ENCODE measurements around the gene SERPINB4. TPM values are rescaled to one million over a fixed set of nuclear protein-coding genes. Genes with fewer than 3 reads are reported as not detected.

SERPINB4 gene
- 0.55 TPM in 1 of 2 replicates, not detected in the other for polyA plus RNA-seq

DNA sequence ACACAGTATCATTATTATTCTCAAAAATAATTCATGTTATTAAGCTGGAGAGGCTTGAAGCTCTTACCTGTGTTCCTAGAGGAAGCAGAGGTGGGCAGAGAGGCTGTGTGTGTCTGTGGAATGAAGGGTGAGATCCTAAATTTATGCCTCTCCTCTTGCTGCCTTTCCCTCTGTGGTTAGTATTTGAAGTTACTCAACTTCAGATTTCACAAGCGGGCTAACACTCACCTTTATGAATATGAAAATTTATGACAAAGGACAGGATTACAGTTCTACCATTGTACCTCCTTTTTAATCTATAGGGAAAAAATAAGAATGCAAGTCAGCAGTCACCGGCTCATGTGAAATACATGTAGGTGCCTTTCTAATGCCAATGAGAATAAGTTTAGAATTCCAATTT, at the start of gene SERPINB4:
TSS of gene SERPINB4 (minus strand) at position 115 of the 400 bp plus-strand sequence. CDS start 679 bp downstream, outside the sequence.

DNA sequence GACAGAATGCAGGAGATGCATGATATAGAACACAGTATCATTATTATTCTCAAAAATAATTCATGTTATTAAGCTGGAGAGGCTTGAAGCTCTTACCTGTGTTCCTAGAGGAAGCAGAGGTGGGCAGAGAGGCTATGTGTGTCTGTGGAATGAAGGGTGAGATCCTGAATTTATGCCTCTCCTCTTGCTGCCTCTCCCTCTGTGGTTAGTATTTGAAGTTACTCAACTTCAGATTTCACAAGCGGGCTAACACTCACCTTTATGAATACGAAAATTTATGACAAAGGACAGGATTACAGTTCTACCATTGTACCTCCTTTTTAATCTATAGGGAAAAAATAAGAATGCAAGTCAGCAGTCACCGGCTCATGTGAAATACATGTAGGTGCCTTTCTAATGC, 17.7 kb upstream of the SERPINB4 start, which contains the start of gene SERPINB3:
TSS of gene SERPINB3 (minus strand) at position 144 of the 400 bp plus-strand sequence. CDS start 677 bp downstream, outside the sequence.

Other genes with a start within 250 kb of the SERPINB4 start
- gene VPS4B, start 221.8 kb downstream of the SERPINB4 start, polyA plus RNA-seq = 54.3 and 55.8 TPM in 2 replicates
- gene SERPINB5, start 167.3 kb downstream of the SERPINB4 start, polyA plus RNA-seq = not detected in 2 replicates
- not detected in 2 replicates for gene SERPINB12, start 101.9 kb downstream of the SERPINB4 start, polyA plus RNA-seq
- gene SERPINB13, start 56.9 kb downstream of the SERPINB4 start, polyA plus RNA-seq = not detected in 2 replicates
- not detected in 2 replicates for gene SERPINB3, start 17.6 kb upstream of the SERPINB4 start, polyA plus RNA-seq
- 1.2 TPM in 1 of 2 replicates, not detected in the other for gene SERPINB11, start 58.7 kb upstream of the SERPINB4 start, polyA plus RNA-seq
- not detected in 2 replicates for gene SERPINB7, start 131.2 kb upstream of the SERPINB4 start, polyA plus RNA-seq
- not detected in 2 replicates for gene SERPINB2, start 243.4 kb upstream of the SERPINB4 start, polyA plus RNA-seq